Adipose tissue (tissue), 3 donors: ENCODE results near the gene TESK2. TPM values are rescaled to one million over a fixed set of nuclear protein-coding genes. Genes with fewer than 3 reads are reported as not detected.

Experiments
- H3K27ac ChIP-seq: one replicate; pipeline ENCODE4 v1.5.1; 2013; ENCODE audit warnings: low read depth, low read length
- WGBS, 3 donors: extraction: QIAGEN DNeasy Blood & Tissue Kit; methylation state at CpG; one replicate each; pipeline ENCODE4 v1.1.7; 2013; 5-methylcytosine and 5-hydroxymethylcytosine counted together
- polyA plus RNA-seq, 3 donors: library from polyadenylated mRNA; stranded (reverse); fragments of 200-250 nt; gene quantifications; one replicate each; pipeline ENCODE4 v1.2.3, GENCODE V29; 2013
- donor health status: healthy with polysubstance abuse.
- donor health status: Bipolar disorder and iron deficiency.
- donor health status: healthy.

Gene TESK2
- polyA plus RNA-seq, 3 donors: 2.1 to 3.8 (median 3.8) TPM

DNA sequence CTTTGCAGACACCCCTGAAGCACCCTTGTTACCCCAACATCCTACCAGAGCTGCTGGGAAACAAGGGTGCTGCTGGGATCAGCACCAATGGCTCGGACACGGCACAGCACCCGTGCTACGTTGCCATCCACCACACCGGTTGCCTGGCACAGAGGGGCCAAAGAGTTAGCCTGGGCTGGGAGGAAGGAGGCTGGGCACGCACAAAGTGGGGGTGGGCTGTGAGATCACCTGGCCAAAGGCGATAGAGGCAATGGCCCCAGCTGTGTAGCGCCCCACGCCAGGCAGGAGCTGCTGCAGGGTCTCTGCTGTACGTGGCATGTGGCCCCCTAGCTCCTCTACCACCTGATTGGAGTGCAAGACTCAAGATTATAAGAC is 158.6 kb downstream of the TESK2 start:
- 95 to 98% (median 97%) methylated on average over 10 of the region's 10 CpGs for WGBS, 3 donors
- H3K27ac ChIP-seq: no peak overlapping the region

DNA sequence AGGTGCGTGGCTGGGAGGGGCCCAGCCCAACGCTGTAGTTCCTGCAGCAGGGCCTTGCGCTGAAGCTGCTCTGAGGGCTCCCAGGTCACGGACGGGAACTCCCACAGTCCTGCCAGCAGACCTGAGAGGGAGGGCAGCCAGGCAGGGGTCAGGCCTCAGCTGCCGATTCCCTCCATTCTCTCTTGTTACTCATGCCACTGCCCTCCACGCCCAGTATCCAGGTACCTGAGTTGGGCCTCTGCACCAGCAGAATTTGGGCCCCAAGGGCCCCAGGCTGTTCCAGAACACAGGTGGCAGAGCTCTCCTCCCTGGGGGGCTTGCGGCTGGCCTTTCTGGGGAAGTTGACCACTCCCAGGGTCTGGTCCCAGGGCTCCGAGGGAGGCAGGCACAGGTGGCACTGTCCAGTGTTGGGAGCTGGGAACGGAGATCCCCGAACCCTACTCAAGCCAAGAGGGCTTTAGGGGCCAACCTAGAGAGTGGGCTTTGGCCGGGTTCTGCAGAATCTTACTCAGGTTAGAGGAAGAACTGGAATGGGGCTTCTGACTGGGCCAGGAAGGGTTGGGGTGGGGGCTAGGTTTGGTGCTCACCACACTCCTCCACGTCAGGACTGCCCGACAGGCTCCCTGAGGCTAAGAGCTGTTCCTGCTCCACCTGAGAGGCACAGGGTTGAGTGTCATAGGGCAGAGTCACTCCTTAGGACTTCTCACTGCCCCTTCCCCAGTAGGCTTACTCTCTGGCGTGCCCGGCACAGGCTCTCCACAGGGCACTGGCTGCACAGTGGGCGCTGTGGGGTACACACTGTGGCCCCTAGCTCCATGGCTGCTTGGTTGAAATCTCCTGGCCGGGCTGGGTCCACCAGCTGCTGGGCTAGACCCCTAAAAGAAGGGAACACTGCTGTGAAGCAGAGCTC is 159.3 kb downstream of the TESK2 start:
- no peak overlapping the region for H3K27ac ChIP-seq
- 95 to 96% (median 95%) methylated on average over 16 to 18 of the region's 18 CpGs for WGBS, 3 donors

- WGBS, 3 donors: 75 to 81% (median 77%) methylated on average over 4 of the region's 4 CpGs
- H3K27ac ChIP-seq: no peak overlapping the region
Observed at GRCh38 chr1:45329445-45329844, 161.5 kb downstream of the TESK2 start.

- no peak overlapping the region for H3K27ac ChIP-seq
- WGBS, 3 donors: 68 to 77% (median 76%) methylated on average over 5 of the region's 5 CpGs
Observed at GRCh38 chr1:45328680-45329079, 162.3 kb downstream of the TESK2 start.

DNA sequence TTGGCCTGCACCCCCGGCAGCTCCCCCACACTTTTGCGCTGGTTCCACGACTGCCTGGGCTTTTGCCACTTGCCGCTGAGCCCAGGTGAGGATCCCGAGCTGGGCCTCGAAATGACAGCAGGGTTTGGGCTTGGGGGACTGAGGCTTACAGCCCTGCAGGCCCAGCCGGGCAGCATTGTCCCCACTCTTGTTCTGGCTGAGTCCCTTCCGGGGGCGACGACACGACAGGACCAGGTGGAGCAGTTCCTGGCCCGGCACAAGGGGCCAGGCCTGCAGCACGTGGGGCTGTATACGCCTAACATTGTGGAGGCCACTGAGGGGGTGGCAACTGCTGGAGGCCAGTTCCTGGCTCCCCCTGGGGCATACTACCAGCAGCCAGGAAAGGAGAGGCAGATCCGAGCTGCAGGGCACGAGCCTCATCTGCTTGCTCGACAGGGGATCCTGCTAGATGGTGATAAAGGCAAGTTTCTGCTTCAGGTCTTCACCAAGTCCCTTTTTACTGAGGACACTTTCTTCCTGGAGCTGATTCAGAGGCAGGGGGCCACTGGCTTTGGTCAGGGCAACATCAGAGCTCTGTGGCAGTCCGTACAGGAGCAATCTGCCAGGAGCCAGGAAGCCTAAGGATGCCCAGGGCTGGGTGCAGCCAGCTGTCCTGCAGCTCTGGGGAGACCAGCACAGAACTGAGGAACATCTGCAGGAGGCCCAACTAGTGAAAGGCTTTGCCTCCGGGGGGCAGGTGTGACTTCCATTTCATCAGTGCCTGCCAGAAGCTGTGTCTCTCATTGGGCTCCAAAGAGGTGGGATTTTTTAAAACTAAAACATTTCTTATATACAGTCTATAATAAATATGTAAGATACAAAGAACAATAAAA is 163.1 kb downstream of the TESK2 start:
- WGBS, 3 donors: 70 to 80% (median 72%) methylated on average over 19 of the region's 19 CpGs
- no peak overlapping the region for H3K27ac ChIP-seq

DNA sequence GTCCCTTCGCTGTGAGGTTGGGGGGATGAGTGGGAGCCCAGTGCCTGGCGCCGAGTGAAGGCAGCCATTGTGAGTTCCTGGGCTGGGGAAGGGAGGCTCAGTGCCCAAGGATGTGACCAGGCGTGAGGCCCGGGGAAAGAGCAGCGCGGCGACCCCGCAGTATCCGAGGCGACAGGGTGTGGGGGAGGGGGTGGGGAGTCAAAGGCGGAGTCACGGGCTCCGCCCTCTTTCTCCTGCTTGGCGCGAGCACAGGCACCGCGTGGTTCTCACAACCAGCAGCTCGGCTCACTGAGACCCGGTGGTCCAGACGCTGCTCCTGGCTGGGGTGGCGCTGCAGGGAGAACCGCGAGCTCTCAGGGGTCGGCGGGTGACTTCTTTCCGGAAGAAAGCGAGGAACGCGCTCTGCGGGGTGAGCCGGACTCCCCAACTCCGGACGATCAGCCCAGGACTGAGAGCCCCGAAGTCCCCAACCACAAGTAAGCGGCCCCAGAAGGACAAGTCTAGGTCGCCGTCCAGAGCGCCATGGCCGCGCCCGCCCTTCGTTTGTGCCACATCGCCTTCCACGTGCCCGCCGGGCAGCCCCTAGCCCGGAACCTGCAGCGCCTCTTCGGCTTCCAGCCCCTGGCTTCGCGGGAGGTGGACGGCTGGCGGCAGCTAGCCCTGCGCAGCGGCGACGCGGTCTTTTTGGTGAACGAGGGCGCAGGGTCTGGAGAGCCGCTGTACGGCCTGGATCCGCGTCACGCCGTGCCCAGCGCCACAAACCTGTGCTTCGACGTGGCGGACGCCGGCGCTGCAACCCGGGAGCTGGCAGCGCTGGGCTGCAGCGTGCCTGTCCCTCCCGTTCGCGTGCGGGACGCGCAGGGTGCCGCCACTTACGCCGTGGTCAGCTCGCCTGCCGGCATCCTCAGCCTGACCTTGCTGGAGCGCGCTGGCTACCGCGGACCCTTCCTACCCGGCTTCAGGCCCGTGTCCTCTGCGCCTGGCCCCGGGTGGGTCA is 164.0 kb downstream of the TESK2 start, which contains the start of gene HPDL:
TSS of gene HPDL (plus strand) at position 269 of the 997 bp plus-strand sequence. CDS start at position 523, 254 bp downstream.
- 6 to 9% (median 8%) methylated on average over 80 to 96 of the region's 96 CpGs for WGBS, 3 donors
- no peak within 1 kb of the TSS for H3K27ac ChIP-seq

DNA sequence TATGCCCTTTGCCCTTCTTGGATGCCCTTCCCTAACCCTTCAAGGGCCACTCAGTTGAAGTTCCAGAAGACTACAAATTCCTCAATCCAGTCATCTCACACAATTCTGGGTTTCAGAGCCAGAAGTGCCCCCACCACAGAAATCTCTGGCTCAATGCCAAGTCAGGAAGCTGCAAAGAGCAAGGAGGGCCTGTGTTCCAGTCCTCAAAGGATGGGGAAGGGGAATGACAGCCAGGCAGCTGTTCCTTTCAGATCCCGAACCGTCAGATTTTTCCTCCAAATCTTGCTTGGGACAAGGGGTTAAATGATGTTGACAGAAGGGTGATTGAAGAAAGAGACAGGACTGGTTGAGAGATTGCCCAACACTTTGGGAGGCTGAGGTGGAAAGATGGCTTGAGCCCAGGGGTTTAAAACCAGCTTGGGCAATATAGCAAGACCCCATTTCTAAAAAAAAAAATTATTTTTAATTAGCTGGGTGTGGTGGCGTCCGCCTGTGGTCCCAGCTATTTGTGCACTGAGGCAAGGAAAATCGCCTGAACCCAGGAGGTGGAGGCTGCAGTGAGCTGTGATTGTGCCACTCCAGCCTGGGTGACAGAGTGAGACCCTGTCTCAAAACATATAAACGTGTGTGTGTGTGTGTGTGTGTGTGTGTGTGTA is 165.0 kb downstream of the TESK2 start:
- no peak overlapping the region for H3K27ac ChIP-seq
- 51 to 57% (median 56%) methylated on average over 6 of the region's 6 CpGs for WGBS, 3 donors

GRCh38 chr1:45322486-45323040 is 168.4 kb downstream of the TESK2 start:
- no peak overlapping the region for H3K27ac ChIP-seq
- WGBS, 3 donors: 87 to 92% (median 89%) methylated on average over 10 of the region's 10 CpGs

DNA sequence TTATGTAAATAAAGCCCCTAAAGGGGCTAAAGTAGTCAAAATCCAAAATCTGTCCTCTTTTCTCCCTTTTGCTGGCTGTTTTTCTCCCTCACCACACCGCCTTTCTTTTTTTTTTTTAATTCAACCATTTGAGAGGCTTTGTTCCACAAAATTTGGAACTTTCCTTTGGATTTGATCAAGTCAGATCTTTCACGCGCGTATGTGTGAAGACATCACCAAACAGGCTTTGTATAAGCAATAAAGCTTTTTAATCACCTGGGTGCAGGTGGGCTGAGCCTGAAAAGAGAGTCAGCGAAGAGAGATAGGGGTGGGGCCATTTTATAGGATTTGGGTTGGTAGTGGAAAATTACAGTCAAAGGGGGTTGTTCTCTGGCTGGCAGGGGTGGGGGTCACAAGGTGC is 169.5 kb downstream of the TESK2 start:
- WGBS, 3 donors: 85 to 93% (median 92%) methylated on average over 5 of the region's 5 CpGs
- H3K27ac ChIP-seq: no peak overlapping the region

DNA sequence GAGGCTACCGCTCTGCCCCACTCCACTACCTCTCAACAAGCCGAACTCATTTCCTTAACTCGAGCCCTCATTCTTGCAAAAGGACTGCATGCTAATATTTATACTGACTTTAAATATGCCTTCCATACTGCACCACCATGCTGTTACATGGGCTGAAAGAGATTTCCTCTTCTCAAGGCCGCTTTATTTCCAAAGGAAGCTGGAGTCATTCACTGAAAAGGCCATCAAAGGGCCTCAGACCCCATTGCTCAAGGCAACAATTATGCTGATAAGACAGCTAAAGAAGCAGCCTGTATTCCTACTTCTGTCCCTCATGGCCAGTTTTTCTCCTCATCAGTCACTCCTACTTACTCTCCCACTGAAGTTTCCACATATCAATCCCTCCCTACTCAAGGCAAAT is 171.2 kb downstream of the TESK2 start:
- WGBS, 3 donors: 84 to 92% (median 84%) methylated on average over 4 of the region's 4 CpGs
- no peak overlapping the region for H3K27ac ChIP-seq

DNA sequence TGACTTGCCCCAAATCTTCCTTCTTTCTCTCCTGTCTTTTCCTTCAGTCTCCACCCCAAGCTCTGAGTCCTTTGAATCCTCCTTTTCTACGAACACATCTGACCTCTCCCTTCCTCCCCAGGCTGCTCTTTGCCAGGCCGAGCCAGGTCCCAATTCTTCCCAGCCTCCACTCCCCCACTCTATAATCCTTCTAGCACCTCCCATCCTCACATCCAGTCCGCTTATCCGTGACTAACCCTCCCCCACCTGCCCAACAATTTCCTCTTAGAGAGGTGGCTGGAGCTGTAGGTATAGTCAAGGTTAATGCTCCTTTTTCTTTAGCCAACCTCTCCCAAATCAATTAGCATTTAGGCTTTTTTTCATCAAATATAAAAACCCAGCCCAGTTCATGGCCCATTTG is 173.8 kb downstream of the TESK2 start:
- H3K27ac ChIP-seq: no peak overlapping the region
- WGBS, 3 donors: 60 to 76% (median 66%) methylated on average over 4 of the region's 4 CpGs

DNA sequence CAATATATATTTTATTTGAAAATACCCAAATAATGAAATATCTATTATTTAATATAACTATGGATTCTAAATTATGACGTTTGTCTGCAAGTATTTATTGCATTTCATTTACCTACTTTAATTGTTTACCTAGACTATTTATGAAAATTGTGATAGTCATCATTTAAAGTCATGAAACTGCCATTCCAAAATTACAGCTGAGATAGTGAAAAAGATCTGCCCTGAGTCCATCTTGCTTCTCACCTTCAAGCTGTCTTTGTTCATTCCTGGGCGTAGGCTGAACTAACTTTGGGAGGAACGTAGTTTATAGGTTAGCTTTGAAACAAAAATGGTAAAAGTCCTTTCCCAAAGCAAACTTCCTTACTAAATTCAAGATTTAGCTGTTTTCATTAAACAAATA is 176.7 kb downstream of the TESK2 start:
- 64 to 88% (median 78%) methylated on average over 3 of the region's 3 CpGs for WGBS, 3 donors

GRCh38 chr1:45306905-45307304 is 184.1 kb downstream of the TESK2 start:
- H3K27ac ChIP-seq: no peak overlapping the region
- 75 to 83% (median 83%) methylated on average over 3 of the region's 3 CpGs for WGBS, 3 donors

More for the DNA sequence above, 176.7 kb downstream of the TESK2 start:
- H3K27ac ChIP-seq: no peak overlapping the region

GRCh38 chr1:45306319-45306718 is 184.6 kb downstream of the TESK2 start:
- H3K27ac ChIP-seq: no peak overlapping the region
- 50 to 68% (median 54%) methylated on average over 8 of the region's 8 CpGs for WGBS, 3 donors

- no peak overlapping the region for H3K27ac ChIP-seq
- WGBS, 3 donors: 85 to 90% (median 88%) methylated on average over 10 of the region's 10 CpGs
Observed at GRCh38 chr1:45305231-45305630, 185.7 kb downstream of the TESK2 start.

DNA sequence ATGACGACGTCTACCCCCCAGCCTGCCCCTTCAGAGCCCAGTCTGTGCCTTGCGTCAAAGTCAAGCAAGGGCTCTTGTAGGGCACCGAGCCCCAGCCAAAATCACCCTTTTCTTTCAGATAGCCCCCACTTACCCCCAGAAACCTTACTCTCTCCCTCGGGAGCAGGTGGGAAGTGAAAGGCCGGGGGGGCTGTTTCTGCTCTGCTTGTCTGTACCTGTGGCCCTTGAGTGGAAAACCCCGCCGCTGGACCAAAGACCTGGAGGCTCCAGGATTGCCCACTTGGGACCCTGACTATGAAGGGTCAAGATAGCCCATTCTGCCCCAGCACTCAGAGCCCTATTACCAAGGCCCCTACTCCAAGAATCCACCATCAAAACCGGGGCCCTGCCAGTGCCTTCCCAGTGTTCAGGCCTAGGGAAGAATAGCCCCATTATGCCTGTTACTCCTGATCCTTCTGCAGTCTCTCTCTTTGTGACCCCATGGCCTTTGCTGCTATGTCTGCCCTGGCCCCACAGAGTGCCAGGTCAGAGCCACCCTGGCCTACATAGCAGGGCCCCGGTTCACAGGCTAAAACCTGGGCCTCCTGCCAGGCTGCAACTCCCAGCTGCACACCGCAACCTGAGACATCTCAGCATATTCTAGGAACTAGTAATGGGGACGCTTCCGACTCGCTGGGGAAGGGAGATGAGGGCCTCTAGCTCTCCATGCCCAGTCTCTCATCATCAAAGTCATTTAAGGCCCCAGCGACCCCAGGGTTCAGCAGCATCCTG is 186.5 kb downstream of the TESK2 start:
- 31 to 48% (median 45%) methylated on average over 15 of the region's 15 CpGs for WGBS, 3 donors
- no peak overlapping the region for H3K27ac ChIP-seq
